NK-92 (cell line): ENCODE results near the gene ELAPOR1.
"Not testable (repeated sequence)": the region's sequence is repeated elsewhere in the genome, so short reads cannot be mapped to it uniquely, and the experiment has no call there.

Experiments used
- DNase-seq: peaks from one replicate; lab custom pipeline; 2025; ENCODE audit not compliant: unreplicated experiment; lab: John Stamatoyannopoulos, UW

The ELAPOR1 gene

GRCh38 chr1:109134423-109134822 lies 20.5 kb downstream of the ELAPOR1 start:
- no peak for DNase-seq

GRCh38 chr1:109135940-109136339 lies 22.0 kb downstream of the ELAPOR1 start:
- no peak for DNase-seq

- DNase-seq, result no peak
Observed at GRCh38 chr1:109136766-109137165, 22.9 kb downstream of the ELAPOR1 start.

- DNase-seq, result no peak
Observed at GRCh38 chr1:109137958-109138357, 24.0 kb downstream of the ELAPOR1 start.

- no peak for DNase-seq
Observed at GRCh38 chr1:109138358-109138757, 24.4 kb downstream of the ELAPOR1 start.

GRCh38 chr1:109140392-109140791 lies 26.5 kb downstream of the ELAPOR1 start:
- no peak for DNase-seq

GRCh38 chr1:109142260-109142659 lies 28.3 kb downstream of the ELAPOR1 start:
- DNase-seq, result no peak

- not testable (repeated sequence) for DNase-seq
Observed at GRCh38 chr1:109142725-109143124, 28.8 kb downstream of the ELAPOR1 start.

- DNase-seq, result no peak
Observed at GRCh38 chr1:109148987-109149561, 35.2 kb downstream of the ELAPOR1 start.

GRCh38 chr1:109149874-109150601 lies 36.1 kb downstream of the ELAPOR1 start:
- no peak for DNase-seq

- DNase-seq, result no peak
Observed at GRCh38 chr1:109151146-109151990, 37.5 kb downstream of the ELAPOR1 start.

GRCh38 chr1:109152196-109152595 lies 38.3 kb downstream of the ELAPOR1 start:
- DNase-seq, result no peak

GRCh38 chr1:109156916-109157385 lies 43.0 kb downstream of the ELAPOR1 start:
- no peak for DNase-seq

- no peak for DNase-seq
Observed at GRCh38 chr1:109158433-109158832, 44.5 kb downstream of the ELAPOR1 start.

GRCh38 chr1:109159326-109159725 lies 45.4 kb downstream of the ELAPOR1 start:
- no peak for DNase-seq

GRCh38 chr1:109160071-109160840 lies 46.3 kb downstream of the ELAPOR1 start:
- DNase-seq, result no peak

GRCh38 chr1:109161858-109162606 lies 48.1 kb downstream of the ELAPOR1 start:
- DNase-seq, result no peak

- DNase-seq, result no peak
Observed at GRCh38 chr1:109162626-109163025, 48.7 kb downstream of the ELAPOR1 start.

- DNase-seq, result no peak
Observed at GRCh38 chr1:109163551-109163950, 49.6 kb downstream of the ELAPOR1 start.
